HG03095 (cell line): ENCODE results near the gene INSIG1.

Experiments
- ATAC-seq: cut with Tn5 transposase; IDR thresholded peaks from one replicate; pipeline ENCODE4 v1.9.1; 2021; ENCODE audit warnings: moderate library complexity; ENCODE audit not compliant: unreplicated experiment

INSIG1 gene

GRCh38 chr7:155299535-155300202, 2.0 kb downstream of the INSIG1 start:
- no peak for ATAC-seq

- ATAC-seq: no peak
Observed at GRCh38 chr7:155300641-155301452, 3.2 kb downstream of the INSIG1 start.

GRCh38 chr7:155303039-155303593, 5.4 kb downstream of the INSIG1 start:
- no peak for ATAC-seq

- no peak for ATAC-seq
Observed at GRCh38 chr7:155303897-155304296, 6.2 kb downstream of the INSIG1 start.

GRCh38 chr7:155305231-155305904, 7.7 kb downstream of the INSIG1 start:
- no peak for ATAC-seq

GRCh38 chr7:155306673-155307470, 9.2 kb downstream of the INSIG1 start:
- no peak for ATAC-seq

GRCh38 chr7:155308330-155309020, 10.8 kb downstream of the INSIG1 start:
- no peak for ATAC-seq

GRCh38 chr7:155309021-155309338, 11.3 kb downstream of the INSIG1 start:
- no peak for ATAC-seq

GRCh38 chr7:155310425-155311114, 12.9 kb downstream of the INSIG1 start:
- no peak for ATAC-seq

- no peak for ATAC-seq
Observed at GRCh38 chr7:155311826-155312537, 14.3 kb downstream of the INSIG1 start.

GRCh38 chr7:155312633-155313032, 15.0 kb downstream of the INSIG1 start:
- ATAC-seq: no peak

GRCh38 chr7:155313096-155313495, 15.4 kb downstream of the INSIG1 start:
- ATAC-seq: no peak

- no peak for ATAC-seq
Observed at GRCh38 chr7:155315977-155316376, 18.3 kb downstream of the INSIG1 start.

- ATAC-seq: no peak
Observed at GRCh38 chr7:155316427-155317113, 18.9 kb downstream of the INSIG1 start.

- ATAC-seq: no peak
Observed at GRCh38 chr7:155317114-155317434, 19.4 kb downstream of the INSIG1 start.

GRCh38 chr7:155318245-155318644, 20.6 kb downstream of the INSIG1 start:
- ATAC-seq: no peak

- ATAC-seq: no peak
Observed at GRCh38 chr7:155322530-155322929, 24.9 kb downstream of the INSIG1 start.

- no peak for ATAC-seq
Observed at GRCh38 chr7:155323001-155323638, 25.4 kb downstream of the INSIG1 start.
